ENCODE measurements around the gene HPCAL1. TPM values are rescaled to one million over a fixed set of nuclear protein-coding genes. Genes with fewer than 3 reads are reported as not detected.

HPCAL1 gene
- total RNA-seq, 2 experiments from 2014 or later = 109 to 114 TPM

GRCh38 chr2:10469955-10470608 is 167.4 kb downstream of the HPCAL1 start:
- ChIA-PET POLR2A (no interaction called here), CTCF (no interaction called here)
- DNase-seq = no peak
- Mint-ChIP-seq H3K36me3 (ENCODE audit: low read depth) (no peaks in the 10 kb centered on the region), H3K9me3 (ENCODE audit: low read depth) (no peaks in the 10 kb centered on the region), H3K27ac (no peak overlapping the region), H3K4me3 (no peak overlapping the region), H3K4me1 (no peaks in the 10 kb centered on the region), H3K27me3 (no peaks in the 10 kb centered on the region)
- no peak for ATAC-seq
- intact Hi-C loops (cut with DNase I, micrococcal nuclease) = no loop called here

- no peaks in the 10 kb centered on the region for H3K36me3 Mint-ChIP-seq (ENCODE audit: low read depth)
- no peak overlapping the region for H3K4me3 Mint-ChIP-seq
- no peaks in the 10 kb centered on the region for H3K4me1 Mint-ChIP-seq
- ATAC-seq (no peak), DNase-seq (no peak)
- CTCF ChIA-PET = interaction anchor here (0.7 to 1.2 kb wide), 4 partner anchors 24 to 414 kb away, joined by 3 to 4 read pairs (median 4); partner anchors contain the start of gene ODC1
- intact Hi-C loops (cut with DNase I, micrococcal nuclease) = no loop called here
- POLR2A ChIA-PET = no interaction called here
- H3K9me3 Mint-ChIP-seq (ENCODE audit: low read depth) = no peaks in the 10 kb centered on the region
- no peaks in the 10 kb centered on the region for H3K27me3 Mint-ChIP-seq
- no peak overlapping the region for H3K27ac Mint-ChIP-seq
Observed at GRCh38 chr2:10471046-10471571, 168.4 kb downstream of the HPCAL1 start.

- POLR2A ChIA-PET = no interaction called here
- H3K27me3 Mint-ChIP-seq = no peaks in the 10 kb centered on the region
- H3K36me3 Mint-ChIP-seq (ENCODE audit: low read depth) = no peaks in the 10 kb centered on the region
- CTCF ChIA-PET = interaction anchor here (1.0 to 1.2 kb wide), 3 partner anchors 24 to 415 kb away, joined by 3 to 4 read pairs (median 3); partner anchors contain the start of gene ODC1
- H3K27ac Mint-ChIP-seq = no peak overlapping the region
- intact Hi-C loops (cut with DNase I, micrococcal nuclease) = no loop called here
- H3K9me3 Mint-ChIP-seq (ENCODE audit: low read depth) = no peaks in the 10 kb centered on the region
- ATAC-seq (no peak), DNase-seq (no peak)
- no peak overlapping the region for H3K4me3 Mint-ChIP-seq
- H3K4me1 Mint-ChIP-seq = peaks cover 2% of the 10 kb centered on the region
Observed at GRCh38 chr2:10471955-10472354, 169.3 kb downstream of the HPCAL1 start.

GRCh38 chr2:10473121-10473756 is 170.5 kb downstream of the HPCAL1 start:
- Mint-ChIP-seq H3K27me3 (no peaks in the 10 kb centered on the region), H3K4me3 (no peak overlapping the region), H3K4me1 (peaks cover 15% of the 10 kb centered on the region), H3K9me3 (ENCODE audit: low read depth) (no peaks in the 10 kb centered on the region), H3K36me3 (ENCODE audit: low read depth) (no peaks in the 10 kb centered on the region), H3K27ac (no peak overlapping the region)
- ATAC-seq (no peak), DNase-seq (no peak)
- intact Hi-C loops (cut with DNase I, micrococcal nuclease) = no loop called here
- POLR2A ChIA-PET = no interaction called here
- CTCF ChIA-PET = interaction anchor here (0.6 kb wide), 1 partner anchor 332 kb away, joined by 3 read pairs; no protein-coding TSS in a partner anchor

DNA sequence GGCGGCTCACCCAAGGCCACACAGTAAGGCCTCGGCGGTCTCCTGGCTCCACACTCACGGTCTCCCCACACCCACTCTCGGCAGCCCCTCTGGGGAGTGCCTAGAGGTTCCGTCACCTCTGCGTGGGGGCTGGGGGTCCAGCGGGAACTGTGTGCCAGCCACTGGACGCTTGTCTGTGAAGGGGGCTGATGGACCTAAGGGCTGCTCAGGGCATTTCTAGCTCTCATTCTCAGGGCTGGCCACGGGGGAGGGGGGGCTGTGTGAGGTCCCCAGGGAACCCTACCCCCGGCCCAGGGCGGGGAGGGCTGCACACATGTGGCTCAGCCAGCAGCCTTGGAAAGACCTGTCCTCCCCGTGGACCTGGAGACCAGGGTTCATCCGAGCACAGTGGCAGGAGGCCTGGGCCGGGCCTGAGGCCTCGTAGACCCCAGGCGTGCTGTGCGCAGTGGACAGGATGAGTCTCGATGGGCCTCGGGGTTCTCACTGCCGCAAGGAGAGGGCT is 172.6 kb downstream of the HPCAL1 start:
- intact Hi-C loops (cut with DNase I, micrococcal nuclease) = no loop called here

GRCh38 chr2:10475811-10476660 is 173.3 kb downstream of the HPCAL1 start:
- CTCF ChIA-PET = interaction anchor here (0.7 kb wide), 1 partner anchor 258 kb away, joined by 3 read pairs; no protein-coding TSS in a partner anchor

More for the DNA sequence above, 172.6 kb downstream of the HPCAL1 start:
- H3K36me3 Mint-ChIP-seq (ENCODE audit: low read depth) = no peaks in the 10 kb centered on the region
- no peaks in the 10 kb centered on the region for H3K27me3 Mint-ChIP-seq
- no peak overlapping the region for H3K4me3 Mint-ChIP-seq
- DNase-seq (no peak), ATAC-seq (no peak)
- POLR2A ChIA-PET = no interaction called here
- no peak overlapping the region for H3K27ac Mint-ChIP-seq
- CTCF ChIA-PET = interaction anchor here (0.7 kb wide), 1 partner anchor 259 kb away, joined by 3 read pairs; no protein-coding TSS in a partner anchor
- peaks cover 19% of the 10 kb centered on the region for H3K4me1 Mint-ChIP-seq
- no peaks in the 10 kb centered on the region for H3K9me3 Mint-ChIP-seq (ENCODE audit: low read depth)

DNA sequence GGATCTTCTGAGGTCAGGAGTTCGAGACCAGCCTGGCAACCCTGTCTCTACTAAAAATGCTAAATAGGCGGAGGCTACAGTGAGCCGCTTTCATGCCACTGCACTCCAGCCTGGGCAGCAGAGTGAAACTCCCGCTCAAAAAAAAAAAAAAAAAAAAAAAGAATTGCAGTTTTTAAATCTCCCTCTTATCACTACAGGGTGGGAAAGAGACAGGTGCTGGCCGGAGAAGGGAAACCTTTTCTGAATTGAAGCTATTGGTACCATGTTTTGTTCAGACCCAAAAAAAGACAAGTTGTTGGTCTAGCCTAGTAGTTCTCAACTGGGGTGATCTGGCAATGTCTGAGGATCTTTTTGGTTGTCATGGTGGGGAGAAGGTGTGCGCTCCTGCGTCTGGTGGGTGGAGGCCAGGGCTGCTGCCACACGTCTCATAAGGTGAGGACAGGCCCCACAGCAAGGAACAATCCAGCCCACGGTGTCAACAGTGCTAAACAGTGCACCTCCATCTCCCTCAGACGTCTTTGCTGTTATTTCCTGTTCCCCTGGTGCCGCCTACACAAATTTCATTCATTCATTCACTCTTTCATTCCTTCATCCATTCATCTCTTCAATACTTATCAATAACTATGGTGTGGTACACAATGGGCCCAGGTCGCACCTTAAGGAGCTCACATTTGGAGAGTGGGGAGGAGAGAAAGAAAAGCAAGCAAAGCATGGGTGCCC is 174.2 kb downstream of the HPCAL1 start:
- DNase-seq (no peak), ATAC-seq (peak; percentile 49)
- intact Hi-C loops (cut with DNase I, micrococcal nuclease) = no loop called here
- peak overlapping the region; percentile 62 for H3K27ac Mint-ChIP-seq
- no peaks in the 10 kb centered on the region for H3K27me3 Mint-ChIP-seq
- ChIA-PET POLR2A (no interaction called here), CTCF (no interaction called here)
- no peaks in the 10 kb centered on the region for H3K36me3 Mint-ChIP-seq (ENCODE audit: low read depth)
- peaks cover 19% of the 10 kb centered on the region for H3K4me1 Mint-ChIP-seq
- no peak overlapping the region for H3K4me3 Mint-ChIP-seq
- no peaks in the 10 kb centered on the region for H3K9me3 Mint-ChIP-seq (ENCODE audit: low read depth)

More at GRCh38 chr2:10475811-10476660, 173.3 kb downstream of the HPCAL1 start:
- Mint-ChIP-seq H3K27me3 (no peaks in the 10 kb centered on the region), H3K27ac (no peak overlapping the region), H3K4me1 (peaks cover 19% of the 10 kb centered on the region), H3K9me3 (ENCODE audit: low read depth) (no peaks in the 10 kb centered on the region), H3K36me3 (ENCODE audit: low read depth) (no peaks in the 10 kb centered on the region), H3K4me3 (no peak overlapping the region)
- intact Hi-C loops (cut with DNase I, micrococcal nuclease) = no loop called here
- POLR2A ChIA-PET = no interaction called here
- no peak for DNase-seq
- no peak for ATAC-seq

Other genes with a start within 250 kb of the HPCAL1 start
- not detected for gene CYS1, start 222.5 kb upstream of the HPCAL1 start, total RNA-seq
- 100 to 1,000 TPM; 382 to 469 TPM for gene RRM2, start 180.2 kb upstream of the HPCAL1 start, total RNA-seq
- gene ODC1, start 145.4 kb downstream of the HPCAL1 start, total RNA-seq = 100 to 1,000 TPM; 158 to 170 TPM